Activated effector memory CD4-positive, alpha-beta T cell treated with anti-CD3 and anti-CD28 coated beads, Interleukin-2, amount 50 U/mL, for 16 hours (primary cell): ENCODE results near the gene FUT8.

Experiments used
- DNase-seq: peaks from one replicate; pipeline ENCODE4 v3.0.0-alpha.2; 2020

The FUT8 gene

DNA sequence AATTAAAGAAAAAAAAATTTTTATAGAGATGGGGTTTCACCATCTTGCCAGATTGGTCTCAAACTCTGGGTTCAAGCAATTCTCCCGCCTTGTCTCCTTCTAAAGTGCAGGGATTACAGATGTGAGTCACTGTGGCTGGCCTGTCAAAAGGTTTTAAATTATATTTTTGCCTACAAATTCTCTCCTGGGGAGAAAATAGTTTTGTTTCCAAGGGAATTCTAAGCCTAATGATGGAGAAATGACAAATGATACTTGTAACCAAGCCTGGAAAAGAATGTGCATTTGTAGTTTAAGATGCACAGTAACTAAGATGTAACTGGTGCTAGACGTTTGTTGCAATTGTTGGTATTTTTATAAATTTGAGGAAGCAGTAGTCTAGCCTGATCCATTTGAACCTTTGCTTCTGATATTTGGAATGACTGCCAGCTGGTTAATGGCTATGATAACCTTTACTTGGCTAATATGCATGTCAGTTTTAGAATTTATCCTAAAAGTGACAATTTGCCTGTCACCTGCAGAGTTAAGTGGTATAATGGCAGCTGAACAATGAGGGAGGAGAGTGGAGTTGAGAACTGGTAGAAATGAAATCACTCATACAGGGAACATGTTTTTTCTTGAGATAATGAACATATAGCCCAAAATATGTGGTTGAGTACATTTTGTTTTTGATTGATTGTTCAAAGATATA lies 148.0 kb downstream of the FUT8 start:
- DNase-seq, result no peak

DNA sequence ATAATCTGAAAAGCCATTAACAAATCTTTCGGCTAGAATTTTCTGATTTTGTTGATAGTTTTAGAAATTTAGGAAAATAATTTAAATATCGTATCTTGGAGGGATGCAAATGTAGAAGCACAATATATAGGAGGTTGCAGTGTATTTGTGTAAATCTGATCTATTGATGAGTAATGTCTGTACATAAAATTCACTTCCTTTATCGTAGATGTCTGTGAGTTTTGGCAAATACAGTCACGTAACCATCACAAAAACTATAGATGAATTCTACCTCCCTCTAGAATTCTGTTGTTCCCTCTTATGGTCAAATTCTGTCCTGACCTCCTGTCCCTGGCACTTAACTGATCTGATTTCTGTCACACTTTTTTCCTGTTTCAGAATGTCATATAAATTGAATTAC lies 151.8 kb downstream of the FUT8 start:
- DNase-seq, result no peak

DNA sequence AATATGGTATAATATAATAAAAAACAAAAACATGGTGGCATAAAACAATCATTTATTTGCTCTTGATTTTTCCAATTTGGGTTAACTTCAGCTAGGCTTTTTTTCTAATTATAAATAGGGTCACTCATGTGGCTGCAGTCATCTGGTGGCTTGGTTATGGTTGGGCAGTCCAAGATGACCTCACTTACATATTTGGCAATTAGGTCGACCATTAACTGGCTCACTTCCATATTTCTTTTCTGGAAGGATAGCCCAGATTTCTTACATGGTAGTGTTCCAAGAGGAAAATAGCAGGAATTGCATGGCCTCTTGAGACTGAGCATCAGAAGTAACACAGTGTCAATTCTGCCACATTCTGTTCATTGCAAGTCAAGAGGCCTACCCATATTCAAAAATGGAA lies 153.4 kb downstream of the FUT8 start:
- DNase-seq, result no peak

DNA sequence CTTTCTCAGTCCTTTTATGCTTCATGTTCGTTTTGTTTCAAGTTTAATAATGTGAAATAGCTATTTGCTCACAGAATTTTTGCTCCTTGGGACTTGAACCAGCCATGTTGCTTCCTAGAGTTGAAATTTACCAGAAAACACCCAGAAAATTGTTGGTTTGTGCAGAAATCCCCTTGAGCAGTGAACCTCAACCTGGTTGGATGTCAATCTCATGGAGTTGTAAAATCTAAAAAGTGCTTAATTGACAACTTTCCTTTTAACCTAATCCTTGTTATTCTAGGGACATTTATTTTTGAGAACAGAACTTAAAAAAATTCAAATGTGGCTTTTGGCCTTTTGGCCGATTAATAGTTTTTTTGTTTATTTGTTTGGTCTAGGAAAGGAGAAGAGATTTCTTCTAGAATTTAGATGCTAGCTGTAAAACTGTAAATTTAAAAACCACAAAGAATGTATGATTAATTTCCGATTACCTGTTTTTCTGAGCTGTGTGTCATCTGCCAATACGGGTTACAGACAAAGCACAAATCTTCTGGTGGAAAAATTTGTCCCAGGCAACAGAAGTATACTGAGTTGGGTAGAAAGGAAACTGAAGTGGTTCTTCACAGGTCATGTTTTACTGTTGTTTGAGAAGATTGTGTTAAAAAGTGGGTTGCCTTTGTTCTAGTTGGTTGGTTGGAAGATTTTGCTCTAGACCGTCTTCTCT lies 154.4 kb downstream of the FUT8 start:
- DNase-seq, result no peak

DNA sequence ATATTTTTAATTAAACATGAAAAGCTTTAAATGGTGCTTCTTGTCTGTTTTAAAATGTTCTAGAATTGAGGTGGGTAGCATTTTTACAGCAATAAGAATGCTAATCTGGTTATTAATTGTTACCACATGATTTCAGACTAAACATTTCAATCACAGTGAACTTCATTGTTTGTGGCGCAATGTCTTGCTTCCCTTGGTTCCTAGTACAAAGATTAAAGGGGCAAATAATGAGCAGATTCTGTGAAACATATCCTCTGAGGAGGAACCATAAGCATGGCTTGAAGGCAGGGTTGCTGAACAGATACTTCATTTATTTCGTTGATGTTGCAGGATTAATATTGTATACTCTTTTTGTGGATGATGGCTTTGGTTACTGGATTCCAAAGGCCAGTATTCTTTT lies 162.1 kb downstream of the FUT8 start:
- DNase-seq, result no peak

DNA sequence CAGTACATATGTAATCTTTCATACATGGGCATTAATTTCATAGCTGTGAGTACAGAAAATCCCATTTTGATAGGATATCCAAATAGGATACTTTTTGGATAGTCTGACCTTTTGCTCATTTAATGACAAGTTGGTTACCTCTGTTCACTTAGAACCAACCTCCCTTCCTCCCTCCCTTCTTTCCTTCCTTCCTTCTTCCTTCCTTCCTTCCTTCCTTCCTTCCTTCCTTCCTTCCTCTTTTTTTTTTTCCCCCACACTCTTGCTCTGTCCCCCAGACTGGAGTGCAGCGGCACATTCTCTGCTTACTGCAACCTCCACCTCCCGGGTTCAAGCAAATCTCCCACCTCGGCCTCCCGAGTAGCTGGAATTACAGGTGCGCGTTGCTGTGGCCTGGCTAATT lies 162.9 kb downstream of the FUT8 start:
- no peak for DNase-seq

DNA sequence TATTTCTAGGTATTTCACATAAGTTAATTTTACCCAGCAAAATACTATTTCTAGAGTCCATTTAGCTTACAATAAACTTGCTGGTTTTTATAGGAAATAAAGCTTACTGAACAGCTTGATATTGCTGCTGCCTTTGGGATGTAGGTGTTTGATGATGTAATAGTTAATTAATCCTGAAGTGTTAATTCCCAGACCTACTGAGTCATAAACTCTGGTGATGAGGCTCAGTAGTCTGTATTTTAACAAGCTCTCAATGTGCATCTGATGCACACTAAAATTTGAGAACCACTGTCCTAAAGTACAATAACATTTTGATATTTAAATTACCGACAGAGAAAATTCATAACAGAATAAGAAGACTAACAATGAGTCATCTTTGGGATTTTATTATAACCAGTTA lies 168.4 kb downstream of the FUT8 start:
- no peak for DNase-seq

DNA sequence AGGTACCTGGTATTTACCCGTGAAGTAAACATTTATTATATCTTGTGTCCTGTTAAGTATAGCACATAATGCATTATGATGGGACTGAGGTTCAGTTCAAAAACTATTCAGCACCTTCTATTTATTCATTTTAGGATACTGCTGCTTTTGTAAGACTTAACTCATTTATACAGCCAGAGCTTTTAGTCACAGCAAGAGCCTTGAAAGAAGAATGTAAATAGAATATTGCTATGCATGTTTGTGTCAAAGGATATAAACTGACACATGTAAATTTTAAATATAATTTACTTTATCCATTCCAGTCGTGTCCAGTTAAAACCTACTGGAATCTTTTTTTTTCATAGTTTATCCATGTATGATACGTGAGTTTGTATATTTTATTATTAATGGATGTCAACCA lies 168.8 kb downstream of the FUT8 start:
- DNase-seq, result no peak

DNA sequence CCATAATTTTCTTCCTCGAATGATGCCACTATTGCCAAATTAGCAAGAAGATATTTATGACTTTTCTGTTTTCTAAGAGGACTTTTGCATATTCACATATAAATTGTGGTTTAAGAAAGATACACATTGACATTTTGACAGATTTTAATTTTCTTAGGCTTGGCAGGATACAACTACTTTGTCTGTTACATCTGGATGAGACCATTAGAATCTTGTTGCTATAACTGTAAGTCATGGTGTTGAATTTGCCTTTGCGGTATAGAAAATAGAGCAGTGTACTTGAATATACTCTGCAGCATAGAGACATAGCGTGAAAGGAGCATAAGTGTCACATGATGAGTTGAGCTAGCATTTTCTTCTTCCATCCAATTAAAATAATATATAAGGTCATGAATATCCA lies 169.3 kb downstream of the FUT8 start:
- no peak for DNase-seq

DNA sequence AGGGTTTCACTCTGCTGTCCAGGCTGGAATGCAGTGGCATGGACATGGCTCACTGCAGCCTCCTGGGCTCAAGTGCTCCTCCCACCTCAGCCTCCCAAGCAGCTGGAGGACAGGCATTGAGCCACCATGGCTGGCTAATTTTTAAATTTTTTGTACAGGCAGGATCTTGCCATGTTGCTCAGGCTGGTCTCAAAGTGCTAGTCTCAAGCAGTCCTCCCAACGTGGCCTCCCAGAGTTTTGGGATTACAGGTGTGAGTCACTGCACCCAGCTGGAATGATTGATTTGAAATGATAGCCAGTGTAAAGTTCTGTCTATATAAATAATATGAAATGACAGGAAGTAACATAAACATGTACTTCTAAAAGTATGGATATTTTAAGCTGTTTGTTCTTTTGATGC lies 172.7 kb downstream of the FUT8 start:
- no peak for DNase-seq

DNA sequence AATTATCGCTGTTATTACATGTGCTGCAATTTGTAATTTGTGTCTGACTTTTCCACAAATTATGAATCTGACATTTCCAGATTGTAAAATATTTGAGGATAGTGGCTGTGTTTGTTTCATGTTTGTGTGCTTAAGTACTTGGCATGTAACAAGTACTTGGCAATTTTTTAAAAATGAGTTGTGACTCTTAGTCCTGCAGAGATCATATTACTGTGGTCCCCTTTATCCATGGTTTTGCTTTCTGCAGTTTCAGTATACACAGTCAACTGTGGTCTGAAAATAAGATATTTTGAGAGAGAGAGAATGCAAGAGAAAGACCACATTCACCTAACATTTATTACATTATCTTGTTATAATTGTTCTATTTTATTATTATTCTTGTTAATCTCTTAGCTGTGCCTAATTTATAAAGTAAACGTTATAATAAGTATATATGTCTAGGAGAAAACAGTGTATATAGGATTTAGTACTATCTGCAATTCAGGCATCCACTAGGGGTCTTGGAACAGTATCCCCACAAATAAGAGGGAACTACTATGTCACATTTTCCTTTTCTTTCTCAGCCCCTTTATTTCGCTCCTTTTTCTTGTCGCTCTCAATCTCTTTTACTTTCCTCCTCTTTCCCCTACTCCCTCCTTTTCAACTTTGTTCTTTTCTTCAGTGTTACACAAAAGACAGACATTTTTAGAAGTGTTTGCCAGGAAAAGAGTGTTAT lies 176.1 kb downstream of the FUT8 start:
- no peak for DNase-seq

DNA sequence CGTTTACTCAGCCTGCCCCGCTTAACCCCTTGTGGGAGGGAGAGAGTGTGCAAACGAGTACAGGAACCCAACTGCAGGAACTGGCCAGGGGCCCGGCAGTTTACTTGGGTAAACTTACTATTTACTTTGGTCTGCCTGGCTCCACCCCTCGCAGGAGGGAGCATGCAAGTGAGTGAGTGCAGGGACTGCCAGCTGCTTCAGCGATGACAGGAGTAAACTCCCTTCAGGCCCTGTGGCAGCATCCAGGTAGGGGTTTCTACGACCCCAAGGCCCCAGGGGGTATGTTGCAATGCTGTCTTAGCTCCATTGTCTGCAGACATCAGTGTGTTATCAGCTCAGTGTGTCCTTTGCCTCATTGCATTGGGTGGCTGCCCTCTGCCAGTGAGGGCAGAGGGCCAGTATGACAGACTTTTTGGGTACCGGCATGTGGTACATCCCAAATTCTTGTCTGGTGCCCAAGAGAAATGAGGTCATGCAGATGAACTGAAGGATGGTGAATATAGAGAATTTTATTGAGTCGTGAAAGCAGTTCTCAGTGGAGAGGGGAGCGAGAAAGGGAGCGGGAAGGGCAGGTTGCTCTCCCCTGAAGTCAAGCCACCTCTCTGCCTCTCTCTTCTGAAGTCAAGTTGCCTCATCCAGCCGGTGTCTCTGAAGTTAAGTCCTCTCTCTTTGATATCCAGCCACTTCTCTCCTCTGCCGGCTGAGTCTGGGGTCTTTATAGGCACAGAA lies 181.8 kb downstream of the FUT8 start:
- no peak for DNase-seq

DNA sequence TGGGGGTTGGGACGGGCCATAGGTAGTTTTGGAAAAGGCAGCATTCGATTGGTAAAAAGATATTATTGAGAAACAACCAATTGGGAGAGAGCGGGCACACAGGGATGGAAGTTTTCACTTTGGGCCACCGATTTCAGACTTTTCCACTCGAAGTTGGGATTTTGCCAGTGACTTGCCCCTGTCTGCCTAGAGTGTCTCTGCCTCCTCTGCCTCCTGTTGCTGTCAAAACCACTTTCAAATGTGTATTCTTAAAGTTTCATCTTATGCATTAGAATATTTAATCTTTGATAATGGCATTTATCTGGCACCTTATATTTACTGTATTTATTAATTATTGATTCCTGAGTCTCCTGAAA lies 182.3 kb downstream of the FUT8 start:
- no peak for DNase-seq

DNA sequence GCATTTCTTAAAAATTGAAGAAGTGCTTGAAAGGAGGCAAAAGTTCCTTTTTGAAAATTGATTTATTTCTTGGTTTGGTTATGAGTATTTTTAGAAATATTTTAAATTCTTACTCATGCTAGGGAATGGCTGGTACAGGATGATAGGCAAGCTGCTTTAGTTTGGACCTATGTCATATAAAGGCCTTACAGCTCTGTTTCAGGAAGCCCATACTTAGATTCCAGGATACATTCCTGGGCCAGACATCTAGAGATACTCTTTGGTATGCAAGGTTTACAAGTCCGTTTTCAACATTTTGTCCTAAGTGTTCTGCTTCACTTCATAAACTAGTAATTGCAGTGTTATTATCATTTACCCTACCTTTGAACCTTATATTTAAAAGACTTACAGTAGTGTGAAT lies 186.8 kb downstream of the FUT8 start:
- DNase-seq, result no peak

DNA sequence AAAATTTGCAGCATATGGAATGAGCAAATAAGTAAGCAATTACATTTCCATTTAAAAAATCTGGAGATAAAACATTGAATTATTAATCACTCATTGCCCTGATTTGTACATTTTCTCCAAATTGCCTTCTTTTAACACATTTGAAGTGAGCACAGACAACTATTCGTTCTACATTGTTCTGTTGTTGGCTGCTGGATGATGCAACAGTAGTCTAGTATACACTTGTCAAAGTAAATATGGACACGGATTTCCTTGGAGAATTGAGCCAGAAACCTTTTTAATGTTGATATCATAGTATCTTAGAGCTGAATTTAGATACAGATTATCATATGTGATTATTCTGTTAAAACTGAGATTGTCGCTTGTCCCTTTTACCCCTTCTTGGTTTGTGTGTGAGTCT lies 188.2 kb downstream of the FUT8 start:
- no peak for DNase-seq

DNA sequence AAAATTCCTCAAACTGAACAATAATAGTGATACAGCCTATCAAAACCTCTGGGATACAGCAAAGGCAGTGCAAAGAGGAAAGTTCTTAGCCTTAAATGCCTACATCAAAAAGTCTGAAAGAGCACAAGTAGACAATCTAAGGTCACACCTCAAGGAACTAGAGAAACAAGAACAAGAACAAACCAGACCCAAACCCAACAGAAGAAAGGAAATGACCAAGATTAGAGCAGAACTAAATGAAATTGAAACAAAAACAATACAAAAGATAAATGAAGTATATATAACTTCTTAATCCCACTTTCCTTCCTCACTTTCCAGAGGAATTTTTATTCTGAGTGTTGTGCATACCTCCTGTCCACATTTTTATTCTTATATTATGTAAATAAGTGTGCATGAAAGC lies 192.0 kb downstream of the FUT8 start:
- DNase-seq, result no peak

DNA sequence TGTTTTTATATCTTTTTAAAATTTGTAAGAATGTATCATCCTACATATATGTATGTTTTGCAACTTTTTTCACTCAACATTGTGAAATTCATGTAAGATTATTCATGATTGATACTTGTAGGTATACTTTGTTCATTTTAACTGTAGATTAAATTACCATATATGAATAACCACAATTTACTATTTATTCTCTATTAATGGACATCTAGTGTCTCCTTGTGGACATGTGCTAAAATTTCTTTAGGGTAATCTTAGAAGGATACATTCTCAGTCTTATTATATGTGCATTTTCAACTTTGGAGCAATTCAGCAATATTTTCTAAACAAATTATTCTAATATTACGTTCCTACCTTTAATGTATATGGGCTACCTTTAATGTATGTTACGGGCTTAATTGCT lies 192.4 kb downstream of the FUT8 start:
- DNase-seq, result no peak

DNA sequence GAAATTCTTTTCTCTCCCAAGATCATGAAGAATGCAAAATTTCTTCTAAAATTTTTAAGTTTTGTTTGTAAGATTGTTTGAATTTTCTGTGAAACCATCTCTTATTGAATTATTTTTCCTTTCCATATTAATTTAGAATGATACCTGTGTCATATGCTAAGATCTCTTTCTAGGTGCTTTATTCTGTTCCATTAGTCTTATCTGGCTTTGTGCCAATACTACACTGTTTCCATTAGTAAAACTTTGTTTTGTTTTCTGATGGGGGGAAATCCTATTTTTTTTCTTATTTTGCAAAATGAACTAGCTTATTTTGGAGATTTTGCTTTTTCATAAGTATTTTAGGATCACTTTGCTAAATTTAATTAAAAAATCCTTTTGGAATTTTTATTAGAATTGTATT lies 193.9 kb downstream of the FUT8 start:
- no peak for DNase-seq

DNA sequence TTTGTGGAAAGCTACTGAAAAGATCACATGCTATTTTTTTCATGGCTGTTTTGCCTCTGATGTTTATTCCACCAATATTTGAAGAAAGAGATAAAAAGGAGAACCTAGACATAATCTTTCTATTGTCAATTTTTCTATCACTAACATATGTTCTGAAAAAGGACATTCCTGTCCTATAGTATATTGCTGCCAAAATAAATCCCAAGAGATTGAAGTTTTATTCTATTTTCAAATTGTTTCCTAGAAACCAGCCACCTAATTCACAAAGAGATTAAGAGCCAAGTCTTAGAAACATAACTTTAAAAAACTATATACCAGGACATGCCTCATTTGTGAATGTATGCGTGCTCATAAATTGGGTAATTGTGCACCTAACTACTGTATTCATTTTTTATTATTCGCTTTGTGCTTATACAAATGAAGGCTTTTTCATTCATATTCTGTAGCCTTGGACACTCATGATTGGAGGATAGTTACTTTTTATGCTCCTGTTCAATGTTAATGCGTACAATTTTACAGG lies 200.7 kb downstream of the FUT8 start:
- DNase-seq, result no peak

DNA sequence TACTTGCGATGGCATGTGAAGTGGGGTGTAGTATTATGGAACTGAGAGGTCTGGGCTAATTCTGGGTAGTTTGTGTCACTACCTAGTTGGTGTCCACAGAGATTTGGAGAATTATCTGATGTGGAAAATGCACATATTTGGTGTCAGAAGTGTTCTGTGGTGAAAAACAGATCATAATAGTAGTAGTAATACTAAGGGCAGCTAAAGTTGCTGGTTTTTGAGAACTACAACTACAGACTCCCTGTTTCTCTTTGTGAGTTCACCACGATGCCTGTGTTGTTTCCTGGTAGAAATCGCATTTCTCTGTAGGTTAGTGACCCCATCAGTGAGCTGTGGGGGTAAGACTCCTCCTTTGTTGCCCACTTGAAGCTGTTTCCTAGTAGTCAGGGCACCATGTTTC lies 206.5 kb downstream of the FUT8 start:
- DNase-seq, result no peak

DNA sequence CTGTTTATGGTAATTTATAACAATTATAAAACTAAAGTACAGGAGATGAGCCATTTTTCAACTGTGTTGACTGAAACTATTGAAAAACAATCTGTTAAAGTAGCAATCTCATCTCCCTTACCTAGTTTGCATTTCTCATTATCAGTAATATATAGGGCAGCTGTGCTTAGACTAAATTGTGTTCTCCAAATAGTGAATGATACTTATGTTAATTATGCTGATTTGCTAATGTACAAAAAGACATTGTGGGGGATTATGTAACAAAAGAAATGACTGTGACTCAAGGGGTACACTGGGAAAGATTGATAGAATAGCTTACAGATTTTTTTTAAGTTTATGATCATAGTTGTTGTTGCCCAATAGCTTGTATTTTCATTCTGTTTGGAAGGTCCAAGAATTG lies 207.7 kb downstream of the FUT8 start:
- no peak for DNase-seq

DNA sequence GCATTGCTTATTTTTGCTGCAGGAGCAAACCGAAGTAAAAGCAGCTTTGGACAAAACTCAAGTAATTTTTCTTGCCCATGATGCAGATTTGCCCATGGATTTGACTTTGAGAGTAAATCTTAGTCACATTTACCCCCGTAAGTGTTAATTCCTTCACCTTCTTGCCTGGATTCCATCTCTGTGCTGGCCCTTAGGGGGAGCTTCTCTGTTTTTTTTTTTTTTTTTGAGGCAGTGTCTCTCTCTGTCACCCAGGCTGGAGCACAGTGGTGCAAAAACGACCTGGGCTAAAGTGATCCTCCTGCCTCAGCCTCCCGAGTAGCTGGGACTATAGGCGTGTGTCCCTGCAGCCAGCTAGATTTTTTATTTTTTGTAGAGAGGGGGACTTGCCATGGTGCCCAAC lies 210.2 kb downstream of the FUT8 start:
- no peak for DNase-seq

DNA sequence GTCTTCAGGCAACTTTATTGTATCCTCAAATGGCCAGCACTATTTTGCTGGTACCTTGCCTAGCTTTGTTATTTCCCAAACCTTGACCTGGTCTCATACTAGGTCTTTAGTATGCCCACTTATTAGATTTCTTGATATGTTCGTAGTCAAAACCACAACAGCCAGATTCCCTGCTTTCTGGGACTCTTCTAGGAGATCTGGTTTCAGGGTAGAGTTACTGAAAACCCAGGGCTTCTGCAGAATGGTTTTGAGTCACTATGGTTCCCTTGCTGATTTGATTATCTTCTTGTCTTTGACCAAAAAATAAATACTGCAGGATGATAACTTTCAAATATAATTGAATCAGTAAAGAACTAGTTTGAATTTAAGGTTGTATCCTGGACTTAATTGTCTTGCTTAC lies 211.2 kb downstream of the FUT8 start:
- no peak for DNase-seq

DNA sequence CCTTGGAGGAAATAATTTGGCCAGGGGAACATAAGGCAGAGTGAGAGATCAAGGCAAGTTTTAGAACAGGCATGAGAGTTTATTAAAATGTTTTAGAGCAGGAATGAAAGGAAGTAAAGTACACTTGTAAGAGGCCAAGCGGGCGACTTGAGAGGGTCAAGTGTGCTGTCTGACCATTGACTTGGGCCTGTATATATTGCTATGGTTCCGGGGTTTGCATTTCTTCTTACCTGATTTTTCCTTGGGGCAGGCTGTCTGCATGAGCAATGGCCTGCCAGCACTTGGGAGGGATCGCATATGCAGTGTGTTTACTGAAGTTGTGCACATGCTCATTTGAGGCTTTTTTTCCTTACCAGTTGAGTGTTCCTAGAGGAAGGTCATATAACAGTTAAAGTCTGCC lies 214.8 kb downstream of the FUT8 start:
- no peak for DNase-seq
